Activated B cell treated with CpG ODN at 0.5 μM for 24 hours (primary cell): ENCODE results near the gene GBP4. TPM values are rescaled to one million over a fixed set of nuclear protein-coding genes. Genes with fewer than 3 reads are reported as not detected.

Experiments used
- ATAC-seq: fragments of 200-7000 bp; cut with Tn5 transposase; one replicate; pipeline ENCODE4 v1.10.0; 2021; ENCODE audit warnings: low read depth, mild to moderate bottlenecking, moderate library complexity
- CTCF ChIA-PET: fragments of 350-600 bp; sonication (Branson Sonifier 250); formaldehyde crosslinking; loops from one replicate; lab custom pipeline; 2021; ENCODE audit warnings: antibody characterized with exemption; lab: Charles Lee
- POLR2A ChIA-PET: fragments of 350-600 bp; sonication (Branson Sonifier 250); formaldehyde crosslinking; loops from one replicate; lab custom pipeline; 2021; ENCODE audit warnings: antibody characterized with exemption; lab: Charles Lee
- DNase-seq: peaks from one replicate; pipeline ENCODE4 v3.0.0; 2022
- H3K27ac Mint-ChIP-seq: one replicate; pipeline ENCODE4 v1.8.0; 2020; ENCODE audit warnings: mixed read lengths
- H3K27me3 Mint-ChIP-seq: one replicate; pipeline ENCODE4 v1.8.0; 2021; ENCODE audit warnings: mixed read lengths
- H3K36me3 Mint-ChIP-seq: one replicate; pipeline ENCODE4 v1.8.0; 2021; ENCODE audit warnings: low read depth, mixed read lengths
- H3K4me1 Mint-ChIP-seq: one replicate; pipeline ENCODE4 v1.8.0; 2021; ENCODE audit warnings: mixed read lengths
- H3K4me3 Mint-ChIP-seq: one replicate; pipeline ENCODE4 v1.8.0; 2020; ENCODE audit warnings: mild to moderate bottlenecking, mixed read lengths
- H3K9me3 Mint-ChIP-seq: one replicate; pipeline ENCODE4 v1.8.0; 2020; ENCODE audit warnings: mixed read lengths
- intact Hi-C: fragments of 100-400 bp; cut with micrococcal nuclease; formaldehyde crosslinking; loops from one replicate; pipeline ENCODE4 v1.15.1; 2024
- total RNA-seq: library from RNA; stranded (reverse); gene quantifications from 2 replicates; pipeline ENCODE4 v1.2.3, GENCODE V29; 2022
- TF ChIP-seq, protein P1 (sequence below): fragments of 200-600 bp; IDR thresholded peaks from one replicate; pipeline ENCODE4 v1.8.0; 2022; ENCODE audit warnings: antibody characterized with exemption, mild to moderate bottlenecking

Gene GBP4
- total RNA-seq, 1 donor from 2014 or later: 19.2 TPM

- TF ChIP-seq, protein P1, sequence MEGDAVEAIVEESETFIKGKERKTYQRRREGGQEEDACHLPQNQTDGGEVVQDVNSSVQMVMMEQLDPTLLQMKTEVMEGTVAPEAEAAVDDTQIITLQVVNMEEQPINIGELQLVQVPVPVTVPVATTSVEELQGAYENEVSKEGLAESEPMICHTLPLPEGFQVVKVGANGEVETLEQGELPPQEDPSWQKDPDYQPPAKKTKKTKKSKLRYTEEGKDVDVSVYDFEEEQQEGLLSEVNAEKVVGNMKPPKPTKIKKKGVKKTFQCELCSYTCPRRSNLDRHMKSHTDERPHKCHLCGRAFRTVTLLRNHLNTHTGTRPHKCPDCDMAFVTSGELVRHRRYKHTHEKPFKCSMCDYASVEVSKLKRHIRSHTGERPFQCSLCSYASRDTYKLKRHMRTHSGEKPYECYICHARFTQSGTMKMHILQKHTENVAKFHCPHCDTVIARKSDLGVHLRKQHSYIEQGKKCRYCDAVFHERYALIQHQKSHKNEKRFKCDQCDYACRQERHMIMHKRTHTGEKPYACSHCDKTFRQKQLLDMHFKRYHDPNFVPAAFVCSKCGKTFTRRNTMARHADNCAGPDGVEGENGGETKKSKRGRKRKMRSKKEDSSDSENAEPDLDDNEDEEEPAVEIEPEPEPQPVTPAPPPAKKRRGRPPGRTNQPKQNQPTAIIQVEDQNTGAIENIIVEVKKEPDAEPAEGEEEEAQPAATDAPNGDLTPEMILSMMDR: no peak
- Mint-ChIP-seq H3K4me1 (peaks cover 5% of the 10 kb centered on the region), H3K9me3 (no peaks in the 10 kb centered on the region), H3K27ac (no peak overlapping the region), H3K36me3 (no peaks in the 10 kb centered on the region), H3K27me3 (no peaks in the 10 kb centered on the region), H3K4me3 (no peak overlapping the region)
- POLR2A ChIA-PET: no interaction called here
- DNase-seq (no peak), ATAC-seq (no peak)
- CTCF ChIA-PET: interaction anchor here (1.0 kb wide), 1 partner anchor 83 kb away, joined by 3 read pairs; no protein-coding TSS in a partner anchor
- intact Hi-C loops: no loop called here
Observed at GRCh38 chr1:89169166-89169565, 29.6 kb downstream of the GBP4 start.

DNA sequence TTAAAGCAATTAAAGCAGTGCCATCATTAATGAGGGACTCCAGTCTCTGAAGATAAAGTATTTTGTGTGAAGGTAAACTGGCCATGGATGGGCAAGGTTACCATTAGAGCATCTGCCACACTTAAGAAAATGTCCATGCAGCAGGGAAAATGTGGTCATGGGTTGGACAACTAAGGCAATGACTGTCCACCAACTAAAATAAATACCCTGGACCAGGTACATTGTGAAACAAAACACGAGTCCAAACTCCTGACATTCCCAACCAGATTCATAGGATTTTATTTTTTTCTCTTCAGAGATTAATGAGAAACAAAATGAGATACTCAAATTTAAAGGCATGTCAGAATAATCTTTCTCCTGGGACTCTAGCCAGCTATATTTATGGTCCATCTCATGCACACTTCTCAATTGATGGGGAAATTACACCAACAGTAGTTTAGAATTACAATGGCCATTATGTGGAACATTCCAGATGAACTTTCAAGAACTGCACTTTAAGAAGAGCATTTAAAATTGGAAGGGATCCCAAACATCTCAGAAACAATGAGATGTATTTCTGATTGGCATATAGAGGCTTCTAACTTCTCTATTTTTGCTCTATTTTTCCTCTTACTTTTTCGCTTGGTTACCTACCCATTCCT, 31.0 kb downstream of the GBP4 start:
- TF ChIP-seq, protein P1: no peak
- Mint-ChIP-seq H3K36me3 (no peaks in the 10 kb centered on the region), H3K4me3 (no peak overlapping the region), H3K9me3 (no peaks in the 10 kb centered on the region), H3K4me1 (peaks cover 5% of the 10 kb centered on the region), H3K27me3 (no peaks in the 10 kb centered on the region), H3K27ac (no peak overlapping the region)
- intact Hi-C loops: no loop called here
- CTCF ChIA-PET: no interaction called here
- POLR2A ChIA-PET: interaction anchor here (0.5 kb wide), 1 partner anchor 147 kb away, joined by 3 read pairs; no protein-coding TSS in a partner anchor
- no peak for DNase-seq
- no peak for ATAC-seq

DNA sequence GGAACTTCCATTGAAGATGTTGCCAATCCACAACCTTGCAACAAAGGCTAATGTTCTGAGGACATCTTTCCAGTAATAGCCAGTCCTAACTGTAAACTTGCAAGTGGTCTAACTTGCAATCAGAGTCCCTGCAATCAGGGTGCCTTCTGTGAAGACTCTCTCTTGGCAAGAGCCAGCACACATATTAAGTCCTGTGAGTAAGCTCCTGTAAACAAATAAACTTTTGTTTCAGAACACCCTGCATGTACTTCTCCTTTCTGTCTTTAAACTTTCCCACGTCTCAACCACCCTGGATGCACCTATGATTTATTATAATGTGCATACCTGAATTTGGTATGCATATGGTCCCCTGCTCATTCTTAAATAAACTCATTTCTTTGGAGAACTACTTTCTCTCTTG, 32.0 kb downstream of the GBP4 start:
- no peak overlapping the region for H3K4me3 Mint-ChIP-seq
- no peak for DNase-seq
- TF ChIP-seq, protein P1: no peak
- no peak for ATAC-seq
- H3K9me3 Mint-ChIP-seq: peaks cover under 1% of the 10 kb centered on the region
- H3K4me1 Mint-ChIP-seq: peaks cover 5% of the 10 kb centered on the region
- H3K36me3 Mint-ChIP-seq: no peaks in the 10 kb centered on the region
- no peaks in the 10 kb centered on the region for H3K27me3 Mint-ChIP-seq
- ChIA-PET POLR2A (no interaction called here), CTCF (no interaction called here)
- intact Hi-C loops: no loop called here
- no peak overlapping the region for H3K27ac Mint-ChIP-seq

DNA sequence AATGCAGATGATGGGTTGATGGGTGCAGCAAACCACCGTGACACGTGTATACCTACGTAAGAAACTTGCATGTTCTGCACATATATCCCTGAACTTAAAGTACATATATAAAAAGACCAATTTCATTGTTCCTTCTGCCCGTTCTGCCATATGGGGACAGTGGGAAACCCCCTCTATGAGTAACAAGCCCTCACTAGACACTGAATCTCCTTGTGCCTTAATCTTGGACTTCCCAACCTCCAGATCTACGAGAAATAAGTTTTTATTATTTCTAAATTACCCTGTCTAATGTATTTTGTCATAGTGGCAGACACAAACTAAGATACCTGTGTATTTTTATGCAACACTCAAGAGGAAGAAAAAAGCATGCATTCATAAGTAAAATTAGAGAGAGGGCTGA, 32.9 kb downstream of the GBP4 start:
- TF ChIP-seq, protein P1: no peak
- Mint-ChIP-seq H3K4me1 (peaks cover under 1% of the 10 kb centered on the region), H3K9me3 (peaks cover 3% of the 10 kb centered on the region), H3K27me3 (no peaks in the 10 kb centered on the region), H3K36me3 (no peaks in the 10 kb centered on the region), H3K4me3 (no peak overlapping the region), H3K27ac (no peak overlapping the region)
- intact Hi-C loops: no loop called here
- no peak for ATAC-seq
- no peak for DNase-seq
- ChIA-PET CTCF (no interaction called here), POLR2A (no interaction called here)

- intact Hi-C loops: no loop called here
Observed at GRCh38 chr1:89151047-89151446, 47.7 kb downstream of the GBP4 start.

More at GRCh38 chr1:89151047-89151446, 47.7 kb downstream of the GBP4 start:
- TF ChIP-seq, protein P1: no peak
- H3K4me3 Mint-ChIP-seq: no peak overlapping the region
- CTCF ChIA-PET: no interaction called here
- no peak overlapping the region for H3K27ac Mint-ChIP-seq
- no peak for DNase-seq
- no peaks in the 10 kb centered on the region for H3K4me1 Mint-ChIP-seq
- no peaks in the 10 kb centered on the region for H3K27me3 Mint-ChIP-seq
- peaks cover 3% of the 10 kb centered on the region for H3K9me3 Mint-ChIP-seq
- POLR2A ChIA-PET: no interaction called here
- ATAC-seq: no peak
- H3K36me3 Mint-ChIP-seq: no peaks in the 10 kb centered on the region
